Activated T-helper 17 cell treated with anti-CD3 and anti-CD28 coated beads, Interleukin-2, amount 50 U/mL, for 72 hours (primary cell): ENCODE measurements around the gene FREM2. TPM values are rescaled to one million over a fixed set of nuclear protein-coding genes. Genes with fewer than 3 reads are reported as not detected.

Source experiments
- ATAC-seq: fragments of 150-1000 bp; cut with Tn5 transposase; replicated peaks from 2 replicates; pipeline ENCODE4 v1.10.0; 2021; ENCODE audit warnings: mild to moderate bottlenecking, moderate library complexity
- H3K27ac Mint-ChIP-seq: one replicate; pipeline ENCODE4 v1.8.0; 2022; ENCODE audit warnings: mixed read lengths
- H3K27me3 Mint-ChIP-seq: one replicate; pipeline ENCODE4 v1.8.0; 2022; ENCODE audit warnings: mixed read lengths
- H3K36me3 Mint-ChIP-seq: one replicate; pipeline ENCODE4 v1.8.0; 2022; ENCODE audit warnings: low read depth, mild to moderate bottlenecking, mixed read lengths
- H3K4me1 Mint-ChIP-seq: one replicate; pipeline ENCODE4 v1.8.0; 2022; ENCODE audit warnings: mixed read lengths
- H3K4me3 Mint-ChIP-seq: one replicate; pipeline ENCODE4 v1.8.0; 2022; ENCODE audit warnings: mild to moderate bottlenecking, mixed read lengths
- H3K9me3 Mint-ChIP-seq: one replicate; pipeline ENCODE4 v1.8.0; 2022; ENCODE audit warnings: mixed read lengths
- total RNA-seq, 2 donors: library from RNA; stranded (reverse); gene quantifications; one replicate each; pipeline ENCODE4 v1.2.3, GENCODE V29; 2022

FREM2 gene
- total RNA-seq, 2 donors from 2014 or later: not detected

GRCh38 chr13:38766799-38767198 is 79.9 kb downstream of the FREM2 start:
- H3K4me1 Mint-ChIP-seq: no peaks in the 10 kb centered on the region
- ATAC-seq: no peak

GRCh38 chr13:38767506-38768265 is 80.8 kb downstream of the FREM2 start:
- no peaks in the 10 kb centered on the region for H3K36me3 Mint-ChIP-seq
- H3K4me3 Mint-ChIP-seq: no peak overlapping the region
- ATAC-seq: no peak
- no peak overlapping the region for H3K27ac Mint-ChIP-seq
- no peaks in the 10 kb centered on the region for H3K27me3 Mint-ChIP-seq
- no peaks in the 10 kb centered on the region for H3K4me1 Mint-ChIP-seq
- H3K9me3 Mint-ChIP-seq: no peaks in the 10 kb centered on the region

More at GRCh38 chr13:38766799-38767198, 79.9 kb downstream of the FREM2 start:
- Mint-ChIP-seq H3K27me3 (peaks cover 4% of the 10 kb centered on the region), H3K9me3 (no peaks in the 10 kb centered on the region), H3K36me3 (no peaks in the 10 kb centered on the region), H3K27ac (no peak overlapping the region), H3K4me3 (no peak overlapping the region)

GRCh38 chr13:38769526-38769925 is 82.6 kb downstream of the FREM2 start:
- no peak overlapping the region for H3K27ac Mint-ChIP-seq
- no peaks in the 10 kb centered on the region for H3K36me3 Mint-ChIP-seq
- ATAC-seq: no peak
- peaks cover 4% of the 10 kb centered on the region for H3K27me3 Mint-ChIP-seq
- no peaks in the 10 kb centered on the region for H3K9me3 Mint-ChIP-seq
- no peak overlapping the region for H3K4me3 Mint-ChIP-seq
- no peaks in the 10 kb centered on the region for H3K4me1 Mint-ChIP-seq

- no peak for ATAC-seq
- peaks cover 4% of the 10 kb centered on the region for H3K9me3 Mint-ChIP-seq
- no peaks in the 10 kb centered on the region for H3K36me3 Mint-ChIP-seq
- no peaks in the 10 kb centered on the region for H3K4me1 Mint-ChIP-seq
- peaks cover 7% of the 10 kb centered on the region for H3K27me3 Mint-ChIP-seq
- no peak overlapping the region for H3K27ac Mint-ChIP-seq
- no peak overlapping the region for H3K4me3 Mint-ChIP-seq
Observed at GRCh38 chr13:38775085-38775484, 88.2 kb downstream of the FREM2 start.

- no peaks in the 10 kb centered on the region for H3K4me1 Mint-ChIP-seq
- H3K9me3 Mint-ChIP-seq: peaks cover 4% of the 10 kb centered on the region
- peaks cover 7% of the 10 kb centered on the region for H3K27me3 Mint-ChIP-seq
- H3K36me3 Mint-ChIP-seq: no peaks in the 10 kb centered on the region
- no peak for ATAC-seq
- no peak overlapping the region for H3K27ac Mint-ChIP-seq
- no peak overlapping the region for H3K4me3 Mint-ChIP-seq
Observed at GRCh38 chr13:38777347-38778119, 90.7 kb downstream of the FREM2 start.

- H3K36me3 Mint-ChIP-seq: no peaks in the 10 kb centered on the region
- no peaks in the 10 kb centered on the region for H3K4me1 Mint-ChIP-seq
- H3K27ac Mint-ChIP-seq: no peak overlapping the region
- H3K4me3 Mint-ChIP-seq: no peak overlapping the region
- no peak for ATAC-seq
- H3K9me3 Mint-ChIP-seq: peaks cover 7% of the 10 kb centered on the region
- peaks cover 9% of the 10 kb centered on the region for H3K27me3 Mint-ChIP-seq
Observed at GRCh38 chr13:38781539-38781938, 94.7 kb downstream of the FREM2 start.

- Mint-ChIP-seq H3K27me3 (peaks cover 13% of the 10 kb centered on the region), H3K4me3 (no peak overlapping the region), H3K27ac (no peak overlapping the region), H3K4me1 (no peaks in the 10 kb centered on the region), H3K36me3 (no peaks in the 10 kb centered on the region), H3K9me3 (peaks cover 3% of the 10 kb centered on the region)
- ATAC-seq: no peak
Observed at GRCh38 chr13:38784036-38784880, 97.4 kb downstream of the FREM2 start.

- H3K4me3 Mint-ChIP-seq: no peak overlapping the region
- ATAC-seq: no peak
- no peaks in the 10 kb centered on the region for H3K36me3 Mint-ChIP-seq
- no peaks in the 10 kb centered on the region for H3K4me1 Mint-ChIP-seq
- H3K27ac Mint-ChIP-seq: no peak overlapping the region
- H3K27me3 Mint-ChIP-seq: peaks cover 13% of the 10 kb centered on the region
- peaks cover 3% of the 10 kb centered on the region for H3K9me3 Mint-ChIP-seq
Observed at GRCh38 chr13:38785042-38785441, 98.2 kb downstream of the FREM2 start.

- Mint-ChIP-seq H3K4me1 (no peaks in the 10 kb centered on the region), H3K9me3 (peaks cover 3% of the 10 kb centered on the region), H3K4me3 (no peak overlapping the region), H3K36me3 (no peaks in the 10 kb centered on the region), H3K27me3 (peaks cover 13% of the 10 kb centered on the region), H3K27ac (no peak overlapping the region)
- ATAC-seq: no peak
Observed at GRCh38 chr13:38785490-38785889, 98.6 kb downstream of the FREM2 start.

GRCh38 chr13:38787550-38787949 is 100.7 kb downstream of the FREM2 start:
- Mint-ChIP-seq H3K36me3 (no peaks in the 10 kb centered on the region), H3K27ac (no peak overlapping the region), H3K27me3 (peaks cover 13% of the 10 kb centered on the region), H3K9me3 (peaks cover 3% of the 10 kb centered on the region), H3K4me1 (no peaks in the 10 kb centered on the region), H3K4me3 (no peak overlapping the region)
- ATAC-seq: no peak

- no peak for ATAC-seq
- Mint-ChIP-seq H3K9me3 (peaks cover 4% of the 10 kb centered on the region), H3K27ac (no peak overlapping the region), H3K4me1 (no peaks in the 10 kb centered on the region), H3K36me3 (no peaks in the 10 kb centered on the region), H3K27me3 (peaks cover 4% of the 10 kb centered on the region), H3K4me3 (no peak overlapping the region)
Observed at GRCh38 chr13:38796890-38797289, 110.0 kb downstream of the FREM2 start.

GRCh38 chr13:38803531-38803930 is 116.7 kb downstream of the FREM2 start:
- H3K9me3 Mint-ChIP-seq: peaks cover 7% of the 10 kb centered on the region

GRCh38 chr13:38804061-38804460 is 117.2 kb downstream of the FREM2 start:
- ATAC-seq: no peak
- peaks cover 7% of the 10 kb centered on the region for H3K9me3 Mint-ChIP-seq
- H3K27me3 Mint-ChIP-seq: peaks cover 4% of the 10 kb centered on the region
- no peak overlapping the region for H3K27ac Mint-ChIP-seq
- H3K4me3 Mint-ChIP-seq: no peak overlapping the region
- H3K36me3 Mint-ChIP-seq: no peaks in the 10 kb centered on the region
- H3K4me1 Mint-ChIP-seq: no peaks in the 10 kb centered on the region

More at GRCh38 chr13:38803531-38803930, 116.7 kb downstream of the FREM2 start:
- ATAC-seq: no peak
- no peaks in the 10 kb centered on the region for H3K4me1 Mint-ChIP-seq
- no peak overlapping the region for H3K27ac Mint-ChIP-seq
- H3K4me3 Mint-ChIP-seq: no peak overlapping the region
- peaks cover 4% of the 10 kb centered on the region for H3K27me3 Mint-ChIP-seq
- no peaks in the 10 kb centered on the region for H3K36me3 Mint-ChIP-seq

- peaks cover 4% of the 10 kb centered on the region for H3K27me3 Mint-ChIP-seq
- no peak for ATAC-seq
- no peak overlapping the region for H3K27ac Mint-ChIP-seq
- H3K4me1 Mint-ChIP-seq: no peaks in the 10 kb centered on the region
- H3K9me3 Mint-ChIP-seq: peaks cover 7% of the 10 kb centered on the region
- H3K4me3 Mint-ChIP-seq: no peak overlapping the region
- H3K36me3 Mint-ChIP-seq: no peaks in the 10 kb centered on the region
Observed at GRCh38 chr13:38804536-38804935, 117.7 kb downstream of the FREM2 start.
